ENCODE data around the gene HEMGN.
"Not testable (repeated sequence)": the region's sequence is repeated elsewhere in the genome, so short reads cannot be mapped to it uniquely, and the experiment has no call there.

The HEMGN gene

GRCh38 chr9:97964901-97965300, 26.9 kb upstream of the HEMGN start:
- no peak for DNase-seq (ENCODE audit: low spot score)

GRCh38 chr9:97963232-97963631, 25.3 kb upstream of the HEMGN start:
- no peak for DNase-seq (ENCODE audit: low spot score)

- no peak for DNase-seq (ENCODE audit: low spot score)
Measured at GRCh38 chr9:97962575-97962974, 24.6 kb upstream of the HEMGN start.

- DNase-seq (ENCODE audit: low spot score), result no peak
Measured at GRCh38 chr9:97962136-97962535, 24.2 kb upstream of the HEMGN start.

- no peak for DNase-seq (ENCODE audit: low spot score)
Measured at GRCh38 chr9:97961361-97961760, 23.4 kb upstream of the HEMGN start.

- not testable (repeated sequence) for DNase-seq (ENCODE audit: low spot score)
Measured at GRCh38 chr9:97960678-97961328, 22.8 kb upstream of the HEMGN start.

- DNase-seq (ENCODE audit: low spot score), result no peak
Measured at GRCh38 chr9:97959585-97959984, 21.6 kb upstream of the HEMGN start.

GRCh38 chr9:97958812-97959511, 21.0 kb upstream of the HEMGN start:
- no peak for DNase-seq (ENCODE audit: low spot score)

- no peak for DNase-seq (ENCODE audit: low spot score)
Measured at GRCh38 chr9:97956331-97956730, 18.4 kb upstream of the HEMGN start.

- DNase-seq (ENCODE audit: low spot score), result no peak
Measured at GRCh38 chr9:97954550-97954989, 16.6 kb upstream of the HEMGN start.

- DNase-seq (ENCODE audit: low spot score), result not testable (repeated sequence)
Measured at GRCh38 chr9:97950873-97951272, 12.9 kb upstream of the HEMGN start.

- DNase-seq (ENCODE audit: low spot score), result not testable (repeated sequence)
Measured at GRCh38 chr9:97947094-97947493, 9.1 kb upstream of the HEMGN start.

GRCh38 chr9:97945470-97945869, 7.5 kb upstream of the HEMGN start:
- DNase-seq (ENCODE audit: low spot score), result not testable (repeated sequence)

GRCh38 chr9:97944612-97945011, 6.6 kb upstream of the HEMGN start:
- DNase-seq (ENCODE audit: low spot score), result no peak

- no peak for DNase-seq (ENCODE audit: low spot score)
Measured at GRCh38 chr9:97943308-97943855, 5.4 kb upstream of the HEMGN start.

- no peak for DNase-seq (ENCODE audit: low spot score)
Measured at GRCh38 chr9:97941323-97941722, 3.4 kb upstream of the HEMGN start.

GRCh38 chr9:97940741-97941140, 2.8 kb upstream of the HEMGN start:
- DNase-seq (ENCODE audit: low spot score), result no peak

GRCh38 chr9:97940233-97940632, 2.3 kb upstream of the HEMGN start:
- no peak for DNase-seq (ENCODE audit: low spot score)

- DNase-seq (ENCODE audit: low spot score), result no peak
Measured at GRCh38 chr9:97936998-97937397, 974 bp downstream of the HEMGN start.

GRCh38 chr9:97935276-97935675, 2.7 kb downstream of the HEMGN start:
- DNase-seq (ENCODE audit: low spot score), result no peak

- DNase-seq (ENCODE audit: low spot score), result no peak
Measured at GRCh38 chr9:97934321-97935115, 3.5 kb downstream of the HEMGN start.

- DNase-seq (ENCODE audit: low spot score), result no peak
Measured at GRCh38 chr9:97933297-97933998, 4.5 kb downstream of the HEMGN start.
